SK-N-SH (cell line): ENCODE results near the gene CCL7. TPM values are rescaled to one million over a fixed set of nuclear protein-coding genes. Genes with fewer than 3 reads are reported as not detected.
A peak's percentile ranks its signal among the peaks of the same experiment; 100 is the strongest.

ENCODE experiments used
- CTCF ChIA-PET: fragments of 300-600, 350-600 bp; formaldehyde crosslinking; extraction: SDS; loops from one replicate; lab custom pipeline; 2021; lab: Yijun Ruan, JAX
- POLR2A ChIA-PET: fragments of 350-600 bp; sonication (Branson Sonifier 250); formaldehyde crosslinking; extraction: SDS; loops from one replicate; lab custom pipeline; 2020; ENCODE audit warnings: antibody characterized with exemption, inconsistent platforms; lab: Yijun Ruan, JAX
- DNase-seq: peaks from one replicate; pipeline ENCODE4 v3.0.0; 2012
- H2AFZ ChIP-seq: fragments of 200-600 bp; sonication (generic); 2 replicates; pipeline ENCODE4 v1.8.1; 2016; ENCODE audit warnings: antibody characterized with exemption, mild to moderate bottlenecking, low read depth
- H3F3A ChIP-seq: fragments of 200-600 bp; sonication (generic); replicated peaks from 2 replicates; pipeline ENCODE3; 2016; ENCODE audit warnings: antibody characterized with exemption, mild to moderate bottlenecking; ENCODE audit not compliant: insufficient read depth
- H3K27ac ChIP-seq, 2 experiments: fragments of 200-500 bp in 1 of 2; fragments of 200-600 bp in 1 of 2; sonication (Bioruptor generic) in 1 of 2; sonication (generic), shearing (Covaris generic) in 1 of 2; 2 replicates each; pipeline versions ENCODE4 v1.5.1 to v1.6.1; 2014 to 2016; ENCODE audit warnings: low read depth in 2 of 2, inconsistent platforms in 1 of 2, low read length in 1 of 2, mild to moderate bottlenecking in 1 of 2, mixed read lengths in 1 of 2
- H3K27me3 ChIP-seq: fragments of 200-600 bp; sonication (generic), shearing (Covaris generic); 2 replicates; pipeline ENCODE4 v1.6.1; 2016; ENCODE audit warnings: mixed run types; ENCODE audit not compliant: insufficient read depth
- H3K36me3 ChIP-seq, 2 experiments: fragments of 200-500 bp in 1 of 2; fragments of 200-600 bp in 1 of 2; sonication (Bioruptor generic) in 1 of 2; sonication (generic) in 1 of 2; replicated peaks in 1 of 2; 2 replicates each; pipeline versions ENCODE3 to v1.5.1; 2014 to 2016; ENCODE audit warnings: low read length in 1 of 2, mild to moderate bottlenecking in 1 of 2; ENCODE audit not compliant: insufficient read depth in 2 of 2, control insufficient read depth in 1 of 2
- H3K4me1 ChIP-seq, 2 experiments: fragments of 200-500 bp in 1 of 2; fragments of 200-600 bp in 1 of 2; sonication (Bioruptor generic) in 1 of 2; sonication (generic), shearing (Covaris generic) in 1 of 2; 2 replicates each; pipeline versions ENCODE4 v1.5.1 to v1.6.1; 2014 to 2016; ENCODE audit warnings: low read depth in 1 of 2, low read length in 1 of 2, mixed run types in 1 of 2; ENCODE audit not compliant: insufficient read depth in 2 of 2, control insufficient read depth in 1 of 2
- H3K4me2 ChIP-seq: fragments of 200-600 bp; sonication (generic), shearing (Covaris generic); 2 replicates; pipeline ENCODE4 v1.6.1; 2017; ENCODE audit warnings: mixed run types
- H3K4me3 ChIP-seq, 2 experiments: fragments of 200-500 bp in 1 of 2; fragments of 200-600 bp in 1 of 2; sonication (Bioruptor generic) in 1 of 2; sonication (generic), shearing (Covaris generic) in 1 of 2; 2 replicates each; pipeline versions ENCODE4 v1.5.1 to v1.8.1; 2014 to 2016; ENCODE audit warnings: low read depth in 2 of 2, inconsistent platforms in 1 of 2, low read length in 1 of 2, mild to moderate bottlenecking in 1 of 2, mixed read lengths in 1 of 2, moderate library complexity in 1 of 2
- H3K79me2 ChIP-seq: fragments of 200-600 bp; sonication (generic); 2 replicates; pipeline ENCODE4 v1.8.1; 2017; ENCODE audit warnings: mild to moderate bottlenecking; ENCODE audit not compliant: insufficient read depth
- H3K9ac ChIP-seq: fragments of 200-600 bp; sonication (generic); 2 replicates; pipeline ENCODE4 v1.6.1; 2017; ENCODE audit warnings: mixed run types
- H3K9me2 ChIP-seq: fragments of 200-600 bp; sonication (generic); 2 replicates; pipeline ENCODE4 v1.6.1; 2017; ENCODE audit warnings: mixed run types
- H3K9me3 ChIP-seq: fragments of 200-600 bp; sonication (generic); 2 replicates; pipeline ENCODE4 v1.6.1; 2017; ENCODE audit warnings: mixed run types, mild to moderate bottlenecking, moderate library complexity
- H4K20me1 ChIP-seq: fragments of 200-600 bp; sonication (generic); 2 replicates; pipeline ENCODE4 v1.6.1; 2017; ENCODE audit warnings: mild to moderate bottlenecking, mixed run types; ENCODE audit not compliant: insufficient read depth
- CHD2 ChIP-seq: fragments of 150-350 bp; IDR thresholded peaks from 2 replicates; pipeline ENCODE4 v1.6.1; 2018; ENCODE audit warnings: low read length; ENCODE audit not compliant: partially characterized antibody
- CTCF ChIP-seq: fragments of 200-600 bp; sonication (generic); IDR thresholded peaks from 2 replicates; pipeline ENCODE4 v1.6.1; 2017; ENCODE audit warnings: antibody characterized with exemption, mild to moderate bottlenecking, moderate library complexity
- EZH2phosphoT487 ChIP-seq: fragments of 200-600 bp; sonication (generic); IDR thresholded peaks from 2 replicates; pipeline ENCODE4 v1.6.1; 2017; ENCODE audit warnings: low read depth, mixed run types, mild to moderate bottlenecking, antibody characterized with exemption, moderate library complexity, borderline replicate concordance
- FOSL2 ChIP-seq: IDR thresholded peaks from 2 replicates; pipeline ENCODE4 v1.4.0; 2012; ENCODE audit warnings: low read depth, mild to moderate bottlenecking, moderate library complexity, borderline replicate concordance
- GATA2 ChIP-seq: sonication (generic); formaldehyde crosslinking; IDR thresholded peaks from 2 replicates; pipeline ENCODE4 v1.5.0; 2020; ENCODE audit warnings: mild to moderate bottlenecking, missing genetic modification reagents
- JUND ChIP-seq: IDR thresholded peaks from 2 replicates; pipeline ENCODE4 v1.4.0; 2012
- MEF2A ChIP-seq: IDR thresholded peaks from 2 replicates; pipeline ENCODE4 v1.4.0; 2012; ENCODE audit warnings: low read depth, borderline replicate concordance
- NRF1 ChIP-seq: IDR thresholded peaks from 2 replicates; pipeline ENCODE4 v1.6.1; 2012; ENCODE audit warnings: low read depth, mild to moderate bottlenecking, low read length
- PBX3 ChIP-seq: IDR thresholded peaks from 2 replicates; pipeline ENCODE4; 2012
- POLR2AphosphoS5 ChIP-seq: IDR thresholded peaks from 2 replicates; pipeline ENCODE4 v1.6.1; 2012; ENCODE audit warnings: low read depth, low read length
- RFX5 ChIP-seq: IDR thresholded peaks from 2 replicates; pipeline ENCODE4 v1.6.1; 2012; ENCODE audit warnings: mild to moderate bottlenecking, improper control_type of control experiment, low read length
- RXRA ChIP-seq: IDR thresholded peaks from 2 replicates; pipeline ENCODE4 v1.4.0; 2012; ENCODE audit warnings: low read depth, mild to moderate bottlenecking, borderline replicate concordance
- SMC3 ChIP-seq: IDR thresholded peaks from 2 replicates; pipeline ENCODE4 v1.6.1; 2012; ENCODE audit warnings: low read depth, low read length, improper control_type of control experiment
- TAF1 ChIP-seq: IDR thresholded peaks from 2 replicates; pipeline ENCODE4 v1.6.1; 2012; ENCODE audit warnings: low read depth, mild to moderate bottlenecking, low read length, moderate library complexity, borderline replicate concordance
- TCF12 ChIP-seq: IDR thresholded peaks from 2 replicates; pipeline ENCODE4 v1.4.0; 2012
- USF1 ChIP-seq: IDR thresholded peaks from 2 replicates; pipeline ENCODE4 v1.4.0; 2012; ENCODE audit warnings: low read depth, borderline replicate concordance
- WGBS: methylation state at CpG from one replicate; pipeline ENCODE4 v1.1.6; 2017; ENCODE audit warnings: low lambda C conversion rate; 5-methylcytosine and 5-hydroxymethylcytosine counted together
- polyA plus RNA-seq, 3 experiments: library from polyadenylated mRNA; depleted of rRNA; stranded (reverse); fragments of >200 nt; gene quantifications; 2 replicates each; pipeline ENCODE4 v1.2.3, GENCODE V29; 2012

The CCL7 gene
- polyA plus RNA-seq, 1 of the 3 experiments (the other 2 are of a cell fraction), result 0.72 TPM

DNA sequence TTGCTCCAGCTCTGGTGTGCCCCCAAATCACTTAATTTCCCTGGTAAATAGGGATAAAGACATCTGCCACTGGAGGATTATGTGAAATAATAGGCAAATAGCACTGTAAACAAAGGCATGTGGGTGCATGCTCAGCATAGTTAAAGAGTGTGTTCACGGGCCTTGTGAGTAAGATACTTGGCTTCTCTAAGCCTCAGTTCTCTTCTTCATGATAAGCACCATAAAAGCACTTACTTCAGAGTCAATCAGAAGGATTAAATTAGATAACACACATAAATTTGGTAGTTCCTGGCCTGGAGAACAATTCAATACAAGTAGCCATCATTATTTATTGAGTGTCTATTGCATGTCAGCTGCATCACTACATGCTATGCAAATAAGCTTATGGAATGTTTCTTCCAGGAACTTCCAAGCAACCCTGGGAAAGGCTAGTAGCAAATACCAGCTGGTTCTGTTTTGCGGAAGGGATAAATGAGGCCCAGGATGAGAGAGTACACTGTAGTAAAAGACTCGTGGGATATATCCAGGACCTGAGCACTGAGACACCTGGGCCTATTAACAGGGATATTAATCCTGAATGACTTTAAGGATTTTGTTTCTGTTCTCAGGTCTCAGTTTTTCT is 30.0 kb downstream of the CCL7 start:
- Histone ChIP-seq H3K27me3 (no peaks in the 10 kb centered on the region), H3K9me2 (no peaks in the 10 kb centered on the region), H3K79me2 (no peaks in the 10 kb centered on the region), H3K9me3 (no peaks in the 10 kb centered on the region), H2AFZ (no peak overlapping the region), H3K4me3 (no peak overlapping the region), H3F3A (peaks cover 12% of the 10 kb centered on the region), H3K9ac (no peak overlapping the region), H3K4me2 (peak overlapping the region; percentile 8; the same call in 1 of the 2 replicates), H3K27ac (peak overlapping the region in 1 of 2 experiments; percentile 38; a peak in 3 of 4 replicates), H3K36me3 (no peaks in the 10 kb centered on the region), H3K4me1 (peaks cover 0 to 20% of the 10 kb centered on the region in 2 experiments; a peak in 2 of 4 replicates), H4K20me1 (no peaks in the 10 kb centered on the region)
- CTCF ChIA-PET, result interaction anchor here (0.7 to 1.2 kb wide), 2 partner anchors 61 to 100 kb away, joined by 3 to 4 read pairs; no protein-coding TSS in a partner anchor
- no peak for DNase-seq
- 58% methylated on average over 3 of the region's 3 CpGs for WGBS
- POLR2A ChIA-PET, result no interaction called here
- TF ChIP-seq SMC3, result no peak
- TF ChIP-seq MEF2A, result no peak
- 0 out of 2 replicates have a peak, but pooled peaks have one; percentile 4 for TF ChIP-seq JUND
- TF ChIP-seq NRF1, result no peak
- TF ChIP-seq GATA2 (CRISPR knock-in tag), result no peak
- TF ChIP-seq CTCF, result no peak
- no peak for TF ChIP-seq EZH2phosphoT487
- TF ChIP-seq FOSL2, result peak; percentile 34; the same call in 1 of the 2 replicates
- TF ChIP-seq PBX3, result no peak; the same call in 1 of the 2 replicates
- no peak for TF ChIP-seq TAF1
- no peak for TF ChIP-seq RXRA
- TF ChIP-seq CHD2, result no peak
- no peak for TF ChIP-seq RFX5
- no peak for TF ChIP-seq POLR2AphosphoS5
- peak; percentile 30; the same call in 1 of the 2 replicates for TF ChIP-seq TCF12
- no peak for TF ChIP-seq USF1
